ENCODE data around the gene RALBP1.

- TF ChIP-seq EP300 (IDR thresholded peaks at IDR 0.05; ENCODE audit: borderline replicate concordance in 1 of 2, low read depth in 2 of 2, low read length in 2 of 2) (no peak), ZNF274 (IDR thresholded peaks at IDR 0.05; ENCODE audit: borderline replicate concordance, extremely low read depth, low read length) (no peak), CTCF (IDR thresholded peaks at IDR 0.05; ENCODE audit: control extremely low read depth in 1 of 3, insufficient read depth in 1 of 3, low read depth in 1 of 3, low read length in 3 of 3) (no peak), POLR2A (IDR thresholded peaks at IDR 0.05; ENCODE audit: control extremely low read depth in 1 of 2, low read depth in 2 of 2, low read length in 2 of 2) (no peak), FOSL1 (IDR thresholded peaks at IDR 0.05; ENCODE audit: insufficient read depth, low read depth, low read length) (no peak), RAD21 (IDR thresholded peaks at IDR 0.05 in 1 of 2, conservative IDR thresholded peaks at IDR 0.05 in 1 of 2; ENCODE audit: low read depth in 2 of 2, low read length in 2 of 2) (no peak), EZH2 (IDR thresholded peaks at IDR 0.05; ENCODE audit: low read depth, low read length, severe bottlenecking) (no peak), USF2 (IDR thresholded peaks at IDR 0.05; ENCODE audit: low read length) (no peak), TEAD4 (IDR thresholded peaks at IDR 0.05; ENCODE audit: low read depth, low read length) (no peak), MAFK (IDR thresholded peaks at IDR 0.05; ENCODE audit: low read depth, low read length) (no peak), HDAC6 (IDR thresholded peaks at IDR 0.05; ENCODE audit: low read depth, low read length) (no peak), TBP (IDR thresholded peaks at IDR 0.05; ENCODE audit: low read depth, low read length) (no peak)
Measured at GRCh38 chr18:9447334-9447733, 28.0 kb upstream of the RALBP1 start.

Data from H1 (cell line).